ENCODE results near the gene EIF3I. TPM values are rescaled to one million over a fixed set of nuclear protein-coding genes. Genes with fewer than 3 reads are reported as not detected.

EIF3I gene
- total and polyA plus RNA-seq, 2 experiments from 2014 or later: 228 to 274 TPM

DNA sequence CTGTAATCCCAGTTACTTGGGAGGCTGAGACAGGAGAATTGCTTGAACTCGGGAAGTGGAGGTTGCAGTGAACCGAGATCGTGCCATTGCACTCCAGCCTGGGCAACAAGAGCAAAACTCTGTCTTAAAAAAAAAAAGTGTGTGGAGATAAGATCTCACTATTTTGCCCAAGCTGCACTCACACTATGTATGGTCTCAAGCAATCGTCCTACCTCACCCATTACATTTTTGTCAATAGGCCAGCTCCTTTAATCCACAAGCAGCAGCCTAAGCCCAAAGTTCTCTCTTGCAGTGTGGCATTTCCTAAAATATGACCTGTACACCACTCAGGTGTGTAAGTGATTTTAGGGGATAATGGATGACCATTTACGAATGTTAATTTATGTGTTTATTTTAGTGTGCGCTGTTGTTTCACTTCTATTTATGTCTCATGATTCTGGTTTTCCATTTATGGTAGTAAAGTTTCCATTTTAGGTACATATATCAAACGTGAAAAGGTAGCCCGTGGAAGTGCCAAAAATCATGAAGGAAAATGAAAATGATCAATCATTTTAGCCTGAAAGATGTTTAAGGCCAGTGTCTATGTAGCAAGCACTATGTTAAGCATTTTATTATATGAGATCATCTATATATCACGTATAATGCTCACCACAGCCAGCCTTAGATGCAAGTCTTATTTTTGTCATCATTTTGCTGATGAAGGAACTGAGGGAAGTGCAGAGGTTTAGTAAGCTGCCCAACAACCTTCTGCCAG is 34.4 kb downstream of the EIF3I start:
- Histone ChIP-seq H3K4me3 (no peak overlapping the region), H3K4me1 (ENCODE audit: insufficient read depth) (no peaks in the 10 kb centered on the region; the same call in 1 of the 2 replicates), H3K9me2 (ENCODE audit: insufficient read depth) (no peaks in the 10 kb centered on the region), H3K36me3 (ENCODE audit: insufficient read depth) (no peaks in the 10 kb centered on the region), H2AFZ (no peak overlapping the region), H3F3A (replicated peaks; ENCODE audit: low read depth) (0 out of 2 replicates have a peak, but pooled peaks cover 5% of the 10 kb centered on the region), H3K4me2 (no peak overlapping the region), H3K27ac (ENCODE audit: low read depth) (no peak overlapping the region), H3K79me2 (replicated peaks; ENCODE audit: insufficient read depth) (no peaks in the 10 kb centered on the region), H4K20me1 (replicated peaks; ENCODE audit: insufficient read depth) (0 out of 2 replicates have a peak, but pooled peaks cover 3% of the 10 kb centered on the region), H3K27me3 (ENCODE audit: insufficient read depth) (no peaks in the 10 kb centered on the region)
- Mint-ChIP-seq H3K4me3 (no peak overlapping the region), H3K36me3 (ENCODE audit: low read depth) (no peaks in the 10 kb centered on the region), H3K27ac (no peak overlapping the region), H3K9me3 (no peaks in the 10 kb centered on the region), H3K4me1 (peaks cover 8% of the 10 kb centered on the region), H3K27me3 (ENCODE audit: insufficient read depth, low read depth, poor library complexity) (peaks cover 3% of the 10 kb centered on the region)
- TF ChIP-seq ZNF114 (CRISPR knock-in tag; IDR thresholded peaks at IDR 0.05) (no peak), STAT1 (IDR thresholded peaks at IDR 0.05; ENCODE audit: unreplicated experiment) (no peak), JUNB (IDR thresholded peaks at IDR 0.05; ENCODE audit: unreplicated experiment) (no peak), ZNF331 (CRISPR knock-in tag; IDR thresholded peaks at IDR 0.05; ENCODE audit: low read depth) (no peak), POLR2AphosphoS5 (IDR thresholded peaks at IDR 0.05; ENCODE audit: low read depth) (no peak), EZH2 (IDR thresholded peaks at IDR 0.05; ENCODE audit: low read depth, unreplicated experiment) (no peak), EZH2phosphoT487 (IDR thresholded peaks at IDR 0.05; ENCODE audit: unreplicated experiment) (no peak), CREB1 (CRISPR knock-in tag; IDR thresholded peaks at IDR 0.05; ENCODE audit: low read depth) (no peak), NANOG (IDR thresholded peaks at IDR 0.05; ENCODE audit: borderline replicate concordance) (no peak)
- TF ChIP-seq, protein P1, sequence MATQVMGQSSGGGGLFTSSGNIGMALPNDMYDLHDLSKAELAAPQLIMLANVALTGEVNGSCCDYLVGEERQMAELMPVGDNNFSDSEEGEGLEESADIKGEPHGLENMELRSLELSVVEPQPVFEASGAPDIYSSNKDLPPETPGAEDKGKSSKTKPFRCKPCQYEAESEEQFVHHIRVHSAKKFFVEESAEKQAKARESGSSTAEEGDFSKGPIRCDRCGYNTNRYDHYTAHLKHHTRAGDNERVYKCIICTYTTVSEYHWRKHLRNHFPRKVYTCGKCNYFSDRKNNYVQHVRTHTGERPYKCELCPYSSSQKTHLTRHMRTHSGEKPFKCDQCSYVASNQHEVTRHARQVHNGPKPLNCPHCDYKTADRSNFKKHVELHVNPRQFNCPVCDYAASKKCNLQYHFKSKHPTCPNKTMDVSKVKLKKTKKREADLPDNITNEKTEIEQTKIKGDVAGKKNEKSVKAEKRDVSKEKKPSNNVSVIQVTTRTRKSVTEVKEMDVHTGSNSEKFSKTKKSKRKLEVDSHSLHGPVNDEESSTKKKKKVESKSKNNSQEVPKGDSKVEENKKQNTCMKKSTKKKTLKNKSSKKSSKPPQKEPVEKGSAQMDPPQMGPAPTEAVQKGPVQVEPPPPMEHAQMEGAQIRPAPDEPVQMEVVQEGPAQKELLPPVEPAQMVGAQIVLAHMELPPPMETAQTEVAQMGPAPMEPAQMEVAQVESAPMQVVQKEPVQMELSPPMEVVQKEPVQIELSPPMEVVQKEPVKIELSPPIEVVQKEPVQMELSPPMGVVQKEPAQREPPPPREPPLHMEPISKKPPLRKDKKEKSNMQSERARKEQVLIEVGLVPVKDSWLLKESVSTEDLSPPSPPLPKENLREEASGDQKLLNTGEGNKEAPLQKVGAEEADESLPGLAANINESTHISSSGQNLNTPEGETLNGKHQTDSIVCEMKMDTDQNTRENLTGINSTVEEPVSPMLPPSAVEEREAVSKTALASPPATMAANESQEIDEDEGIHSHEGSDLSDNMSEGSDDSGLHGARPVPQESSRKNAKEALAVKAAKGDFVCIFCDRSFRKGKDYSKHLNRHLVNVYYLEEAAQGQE (IDR thresholded peaks at IDR 0.05; ENCODE audit: unreplicated experiment): no peak
- TF ChIP-seq, protein P2, sequence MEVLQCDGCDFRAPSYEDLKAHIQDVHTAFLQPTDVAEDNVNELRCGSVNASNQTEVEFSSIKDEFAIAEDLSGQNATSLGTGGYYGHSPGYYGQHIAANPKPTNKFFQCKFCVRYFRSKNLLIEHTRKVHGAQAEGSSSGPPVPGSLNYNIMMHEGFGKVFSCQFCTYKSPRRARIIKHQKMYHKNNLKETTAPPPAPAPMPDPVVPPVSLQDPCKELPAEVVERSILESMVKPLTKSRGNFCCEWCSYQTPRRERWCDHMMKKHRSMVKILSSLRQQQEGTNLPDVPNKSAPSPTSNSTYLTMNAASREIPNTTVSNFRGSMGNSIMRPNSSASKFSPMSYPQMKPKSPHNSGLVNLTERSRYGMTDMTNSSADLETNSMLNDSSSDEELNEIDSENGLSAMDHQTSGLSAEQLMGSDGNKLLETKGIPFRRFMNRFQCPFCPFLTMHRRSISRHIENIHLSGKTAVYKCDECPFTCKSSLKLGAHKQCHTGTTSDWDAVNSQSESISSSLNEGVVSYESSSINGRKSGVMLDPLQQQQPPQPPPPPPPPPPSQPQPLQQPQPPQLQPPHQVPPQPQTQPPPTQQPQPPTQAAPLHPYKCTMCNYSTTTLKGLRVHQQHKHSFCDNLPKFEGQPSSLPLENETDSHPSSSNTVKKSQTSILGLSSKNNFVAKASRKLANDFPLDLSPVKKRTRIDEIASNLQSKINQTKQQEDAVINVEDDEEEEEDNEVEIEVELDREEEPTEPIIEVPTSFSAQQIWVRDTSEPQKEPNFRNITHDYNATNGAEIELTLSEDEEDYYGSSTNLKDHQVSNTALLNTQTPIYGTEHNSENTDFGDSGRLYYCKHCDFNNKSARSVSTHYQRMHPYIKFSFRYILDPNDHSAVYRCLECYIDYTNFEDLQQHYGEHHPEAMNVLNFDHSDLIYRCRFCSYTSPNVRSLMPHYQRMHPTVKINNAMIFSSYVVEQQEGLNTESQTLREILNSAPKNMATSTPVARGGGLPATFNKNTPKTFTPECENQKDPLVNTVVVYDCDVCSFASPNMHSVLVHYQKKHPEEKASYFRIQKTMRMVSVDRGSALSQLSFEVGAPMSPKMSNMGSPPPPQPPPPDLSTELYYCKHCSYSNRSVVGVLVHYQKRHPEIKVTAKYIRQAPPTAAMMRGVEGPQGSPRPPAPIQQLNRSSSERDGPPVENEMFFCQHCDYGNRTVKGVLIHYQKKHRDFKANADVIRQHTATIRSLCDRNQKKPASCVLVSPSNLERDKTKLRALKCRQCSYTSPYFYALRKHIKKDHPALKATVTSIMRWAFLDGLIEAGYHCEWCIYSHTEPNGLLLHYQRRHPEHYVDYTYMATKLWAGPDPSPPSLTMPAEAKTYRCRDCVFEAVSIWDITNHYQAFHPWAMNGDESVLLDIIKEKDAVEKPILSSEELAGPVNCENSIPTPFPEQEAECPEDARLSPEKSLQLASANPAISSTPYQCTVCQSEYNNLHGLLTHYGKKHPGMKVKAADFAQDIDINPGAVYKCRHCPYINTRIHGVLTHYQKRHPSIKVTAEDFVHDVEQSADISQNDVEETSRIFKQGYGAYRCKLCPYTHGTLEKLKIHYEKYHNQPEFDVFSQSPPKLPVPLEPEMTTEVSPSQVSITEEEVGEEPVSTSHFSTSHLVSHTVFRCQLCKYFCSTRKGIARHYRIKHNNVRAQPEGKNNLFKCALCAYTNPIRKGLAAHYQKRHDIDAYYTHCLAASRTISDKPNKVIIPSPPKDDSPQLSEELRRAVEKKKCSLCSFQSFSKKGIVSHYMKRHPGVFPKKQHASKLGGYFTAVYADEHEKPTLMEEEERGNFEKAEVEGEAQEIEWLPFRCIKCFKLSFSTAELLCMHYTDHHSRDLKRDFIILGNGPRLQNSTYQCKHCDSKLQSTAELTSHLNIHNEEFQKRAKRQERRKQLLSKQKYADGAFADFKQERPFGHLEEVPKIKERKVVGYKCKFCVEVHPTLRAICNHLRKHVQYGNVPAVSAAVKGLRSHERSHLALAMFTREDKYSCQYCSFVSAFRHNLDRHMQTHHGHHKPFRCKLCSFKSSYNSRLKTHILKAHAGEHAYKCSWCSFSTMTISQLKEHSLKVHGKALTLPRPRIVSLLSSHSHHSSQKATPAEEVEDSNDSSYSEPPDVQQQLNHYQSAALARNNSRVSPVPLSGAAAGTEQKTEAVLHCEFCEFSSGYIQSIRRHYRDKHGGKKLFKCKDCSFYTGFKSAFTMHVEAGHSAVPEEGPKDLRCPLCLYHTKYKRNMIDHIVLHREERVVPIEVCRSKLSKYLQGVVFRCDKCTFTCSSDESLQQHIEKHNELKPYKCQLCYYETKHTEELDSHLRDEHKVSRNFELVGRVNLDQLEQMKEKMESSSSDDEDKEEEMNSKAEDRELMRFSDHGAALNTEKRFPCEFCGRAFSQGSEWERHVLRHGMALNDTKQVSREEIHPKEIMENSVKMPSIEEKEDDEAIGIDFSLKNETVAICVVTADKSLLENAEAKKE (CRISPR knock-in tag; IDR thresholded peaks at IDR 0.05): no peak
- TF ChIP-seq, protein P3, sequence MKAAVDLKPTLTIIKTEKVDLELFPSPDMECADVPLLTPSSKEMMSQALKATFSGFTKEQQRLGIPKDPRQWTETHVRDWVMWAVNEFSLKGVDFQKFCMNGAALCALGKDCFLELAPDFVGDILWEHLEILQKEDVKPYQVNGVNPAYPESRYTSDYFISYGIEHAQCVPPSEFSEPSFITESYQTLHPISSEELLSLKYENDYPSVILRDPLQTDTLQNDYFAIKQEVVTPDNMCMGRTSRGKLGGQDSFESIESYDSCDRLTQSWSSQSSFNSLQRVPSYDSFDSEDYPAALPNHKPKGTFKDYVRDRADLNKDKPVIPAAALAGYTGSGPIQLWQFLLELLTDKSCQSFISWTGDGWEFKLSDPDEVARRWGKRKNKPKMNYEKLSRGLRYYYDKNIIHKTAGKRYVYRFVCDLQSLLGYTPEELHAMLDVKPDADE (IDR thresholded peaks at IDR 0.05): no peak
- TF ChIP-seq, protein P4, sequence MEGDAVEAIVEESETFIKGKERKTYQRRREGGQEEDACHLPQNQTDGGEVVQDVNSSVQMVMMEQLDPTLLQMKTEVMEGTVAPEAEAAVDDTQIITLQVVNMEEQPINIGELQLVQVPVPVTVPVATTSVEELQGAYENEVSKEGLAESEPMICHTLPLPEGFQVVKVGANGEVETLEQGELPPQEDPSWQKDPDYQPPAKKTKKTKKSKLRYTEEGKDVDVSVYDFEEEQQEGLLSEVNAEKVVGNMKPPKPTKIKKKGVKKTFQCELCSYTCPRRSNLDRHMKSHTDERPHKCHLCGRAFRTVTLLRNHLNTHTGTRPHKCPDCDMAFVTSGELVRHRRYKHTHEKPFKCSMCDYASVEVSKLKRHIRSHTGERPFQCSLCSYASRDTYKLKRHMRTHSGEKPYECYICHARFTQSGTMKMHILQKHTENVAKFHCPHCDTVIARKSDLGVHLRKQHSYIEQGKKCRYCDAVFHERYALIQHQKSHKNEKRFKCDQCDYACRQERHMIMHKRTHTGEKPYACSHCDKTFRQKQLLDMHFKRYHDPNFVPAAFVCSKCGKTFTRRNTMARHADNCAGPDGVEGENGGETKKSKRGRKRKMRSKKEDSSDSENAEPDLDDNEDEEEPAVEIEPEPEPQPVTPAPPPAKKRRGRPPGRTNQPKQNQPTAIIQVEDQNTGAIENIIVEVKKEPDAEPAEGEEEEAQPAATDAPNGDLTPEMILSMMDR (conservative IDR thresholded peaks at IDR 0.05; ENCODE audit: low read depth in 2 of 2): no peak
- DNase-seq (ENCODE audit: low spot score): no peak
- ATAC-seq: no peak

Measured in GM23338 (cell line).